Measurements from ENCODE around the gene CD44.

CD44 gene

DNA sequence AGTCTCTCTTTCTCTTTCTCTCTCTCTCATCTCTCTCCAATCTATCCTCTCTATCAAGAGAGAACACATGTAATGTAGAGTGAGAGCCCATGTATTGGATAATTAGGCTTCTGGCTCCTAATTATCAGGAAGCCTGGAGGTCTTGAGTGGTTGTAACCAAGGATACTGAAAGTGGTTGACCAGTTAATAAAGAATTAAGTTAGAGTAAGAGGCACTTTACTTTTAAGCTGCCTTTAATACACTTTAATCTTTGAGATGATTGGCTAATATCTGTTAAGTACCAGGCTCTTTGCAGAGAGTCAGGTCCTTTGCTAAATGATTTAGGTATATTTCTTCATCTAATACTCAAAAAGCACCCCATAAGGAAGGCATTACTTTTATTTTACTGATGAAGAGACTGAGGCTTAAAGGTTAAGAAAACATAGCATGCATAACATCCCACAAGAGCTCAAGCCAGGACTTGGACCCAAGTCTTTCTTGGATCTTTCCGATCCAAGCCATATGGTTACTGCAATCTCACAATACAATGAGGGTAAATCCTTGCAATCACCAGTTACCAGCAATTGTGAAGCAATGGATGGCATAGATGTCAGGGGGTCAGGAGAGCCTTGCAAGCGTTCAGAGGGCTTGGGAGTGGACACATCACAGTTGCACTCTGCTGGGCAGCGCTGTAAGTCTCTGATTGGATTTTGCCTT is 22.1 kb downstream of the CD44 start:
- no peak for DNase-seq

DNA sequence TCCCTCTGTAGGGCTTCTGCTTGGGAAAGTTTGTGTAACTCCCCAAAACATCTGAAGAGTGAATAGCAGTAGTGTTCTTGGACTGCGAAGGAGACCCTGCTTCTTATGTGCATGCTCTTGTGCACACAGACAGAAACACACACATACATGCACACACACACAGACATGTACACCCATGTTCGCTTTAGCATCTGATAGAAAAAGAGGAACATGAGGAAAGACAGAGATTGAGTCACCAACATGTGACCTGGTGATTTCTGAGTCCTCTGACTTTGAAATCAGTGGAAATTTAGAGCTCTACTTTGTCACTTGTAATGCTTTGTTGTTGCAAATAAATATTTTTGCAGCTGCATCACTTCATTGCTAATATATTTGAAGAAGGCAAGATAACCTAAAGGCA is 23.8 kb downstream of the CD44 start:
- no peak for DNase-seq

DNA sequence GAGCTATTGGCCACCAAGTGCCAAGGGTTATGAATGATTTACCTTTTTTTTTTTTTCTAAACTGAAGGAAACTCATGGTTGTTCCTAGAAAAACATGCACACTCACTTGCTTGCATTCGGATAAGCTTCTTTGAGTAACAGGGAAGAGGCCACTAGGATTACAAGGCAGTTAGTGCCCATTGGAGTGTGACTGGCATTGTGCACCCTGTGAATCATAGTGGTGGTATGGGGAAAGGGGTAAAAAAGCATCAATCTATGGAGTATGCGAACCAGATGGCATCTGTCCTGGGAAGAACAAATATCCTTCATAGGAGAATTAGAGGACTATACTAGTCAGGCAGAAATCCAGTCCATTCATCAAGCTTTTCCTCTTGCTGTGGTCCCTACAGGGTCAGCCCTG is 24.2 kb downstream of the CD44 start:
- DNase-seq = no peak

DNA sequence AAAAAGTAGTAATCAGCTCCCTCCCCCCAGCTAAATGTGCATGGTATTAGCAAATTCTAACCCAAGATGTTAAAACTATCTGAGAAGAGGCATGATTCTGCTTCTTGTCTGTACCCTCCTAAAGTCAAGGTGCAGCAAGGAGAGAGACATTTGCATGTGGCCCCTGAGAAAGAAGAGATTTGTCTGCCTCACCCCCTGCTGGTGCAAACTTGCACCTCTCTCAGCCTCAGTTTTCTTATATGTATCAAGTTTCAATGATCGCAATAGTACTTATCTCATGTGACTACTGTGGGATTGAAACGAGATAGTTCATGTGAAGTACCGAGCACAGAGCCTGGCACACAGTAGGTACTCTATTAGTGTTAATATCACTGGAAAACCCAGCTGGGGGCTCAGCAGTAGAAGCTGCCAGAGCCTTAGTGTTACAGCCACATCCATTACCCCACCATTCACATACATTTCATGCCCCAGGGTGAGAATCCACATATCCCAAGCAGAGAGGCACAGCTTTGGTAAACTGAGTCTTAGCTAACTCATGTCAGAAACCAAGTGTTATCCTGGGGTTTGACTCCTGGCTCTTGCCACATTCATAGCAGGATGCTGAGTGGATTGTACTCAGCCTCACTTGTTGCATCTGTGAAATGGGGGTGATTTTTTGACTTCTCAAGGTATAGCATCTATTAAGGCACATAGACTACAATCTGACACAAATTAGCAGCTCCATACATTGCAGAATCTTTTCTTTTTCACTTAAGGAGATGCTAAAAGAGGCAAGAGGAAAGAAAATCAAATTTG is 24.9 kb downstream of the CD44 start:
- DNase-seq = no peak

DNA sequence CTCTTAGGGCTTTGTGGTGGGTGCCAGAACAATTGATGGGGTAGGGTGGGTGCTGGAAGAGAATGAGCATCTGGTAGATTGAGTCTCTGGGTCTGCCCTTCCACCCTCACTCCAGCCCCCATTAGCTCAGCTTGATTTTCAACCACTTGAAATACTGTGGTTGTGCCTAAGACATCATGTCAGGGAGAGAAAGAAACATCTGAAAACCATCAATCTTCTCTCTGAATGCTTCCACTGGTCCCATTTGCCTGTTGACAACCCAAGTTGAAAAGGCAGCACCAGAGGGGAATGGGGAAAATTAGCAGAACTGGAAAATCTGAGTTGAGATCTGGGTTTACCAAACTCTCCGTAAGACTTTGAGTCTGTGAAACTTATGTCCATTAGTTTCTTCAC is 26.1 kb downstream of the CD44 start:
- no peak for DNase-seq

DNA sequence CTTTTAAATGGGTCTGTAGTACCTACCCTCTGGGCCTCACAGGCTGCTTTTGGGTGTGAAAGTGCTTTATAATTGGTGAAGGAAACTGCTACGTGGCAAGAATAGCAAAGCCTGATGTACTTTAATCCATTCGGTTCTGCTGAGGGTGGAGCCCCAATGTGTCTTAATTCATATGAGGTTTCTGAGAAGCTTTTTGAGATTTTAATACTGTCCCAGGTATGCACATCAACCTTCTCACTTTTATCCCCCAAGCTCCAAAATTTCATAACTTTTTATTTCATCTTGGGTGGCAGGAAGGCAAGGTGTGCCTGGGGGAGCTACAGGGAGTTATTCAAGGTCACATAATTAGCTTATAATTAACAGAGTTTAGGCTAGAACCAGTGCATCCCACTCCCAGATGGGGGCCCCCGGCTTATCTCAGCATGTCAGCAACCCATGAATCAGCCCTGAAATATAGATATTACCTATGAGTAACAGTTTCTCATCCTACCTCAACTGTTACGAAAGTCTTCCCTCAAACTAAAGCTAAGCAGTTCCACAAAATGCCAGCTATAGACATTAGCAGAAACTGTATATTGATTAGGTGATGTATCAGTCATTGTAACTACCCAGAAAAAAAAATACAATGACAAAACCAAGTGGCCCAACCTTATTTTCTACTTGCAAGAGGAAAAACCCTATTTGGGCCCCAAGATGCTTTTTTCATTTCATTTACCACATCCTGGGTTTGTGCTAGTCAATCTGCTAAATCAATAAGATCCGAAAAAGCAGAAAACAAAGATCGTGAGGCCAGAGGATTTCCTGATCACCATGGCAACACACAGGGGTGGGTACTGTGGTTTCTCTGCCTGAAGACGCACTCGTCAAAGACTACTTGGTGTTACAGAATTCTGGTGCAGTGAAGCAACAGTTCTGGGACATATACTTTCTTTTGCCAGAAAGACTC is 26.7 kb downstream of the CD44 start:
- DNase-seq = no peak

DNA sequence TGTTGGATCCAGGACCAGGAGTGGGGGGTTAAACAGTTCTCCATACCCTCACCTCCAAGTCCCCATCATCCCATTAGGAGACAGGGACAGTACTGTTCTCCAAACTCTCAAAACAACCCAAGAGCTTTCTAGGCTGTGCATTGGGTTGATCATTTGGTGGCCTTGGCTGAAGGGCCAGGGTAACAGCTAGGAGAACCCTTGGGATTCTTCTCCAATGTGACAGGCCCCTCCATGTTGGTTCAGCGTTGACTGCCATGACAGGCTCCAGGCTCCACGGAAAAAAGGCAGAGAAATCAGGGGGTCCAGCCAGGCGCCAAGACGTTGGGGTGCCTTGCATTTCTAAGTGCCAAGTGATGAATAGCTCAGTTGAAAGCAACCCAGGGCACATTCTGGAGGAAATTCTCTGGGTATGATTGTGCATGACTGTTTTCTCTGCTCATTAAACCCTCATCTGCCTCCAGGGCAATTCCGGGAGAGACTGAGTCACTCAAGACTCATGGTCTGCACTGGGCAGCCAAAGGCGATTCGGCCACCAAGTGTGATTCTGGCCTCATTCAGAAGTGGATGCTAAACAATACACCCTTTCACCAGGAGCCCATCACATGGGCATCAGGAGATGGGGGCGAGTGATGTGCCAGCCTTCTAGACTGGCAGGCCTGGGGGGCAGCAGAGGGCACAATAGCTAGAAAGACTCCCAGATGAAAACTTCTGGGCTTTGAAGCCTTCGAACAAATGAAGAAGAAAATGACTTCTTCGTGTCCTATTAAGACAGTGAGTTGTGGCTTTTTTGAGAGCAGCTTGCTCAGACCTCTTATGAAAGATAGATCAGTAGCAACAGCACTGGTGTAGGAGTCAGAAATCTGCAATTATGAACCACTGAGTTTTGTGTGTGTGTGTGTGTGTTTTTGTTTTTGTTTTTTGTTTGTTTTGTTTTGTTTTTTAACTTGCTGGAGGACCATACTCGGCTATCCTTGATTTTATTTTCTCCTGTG is 27.7 kb downstream of the CD44 start:
- DNase-seq = no peak

DNA sequence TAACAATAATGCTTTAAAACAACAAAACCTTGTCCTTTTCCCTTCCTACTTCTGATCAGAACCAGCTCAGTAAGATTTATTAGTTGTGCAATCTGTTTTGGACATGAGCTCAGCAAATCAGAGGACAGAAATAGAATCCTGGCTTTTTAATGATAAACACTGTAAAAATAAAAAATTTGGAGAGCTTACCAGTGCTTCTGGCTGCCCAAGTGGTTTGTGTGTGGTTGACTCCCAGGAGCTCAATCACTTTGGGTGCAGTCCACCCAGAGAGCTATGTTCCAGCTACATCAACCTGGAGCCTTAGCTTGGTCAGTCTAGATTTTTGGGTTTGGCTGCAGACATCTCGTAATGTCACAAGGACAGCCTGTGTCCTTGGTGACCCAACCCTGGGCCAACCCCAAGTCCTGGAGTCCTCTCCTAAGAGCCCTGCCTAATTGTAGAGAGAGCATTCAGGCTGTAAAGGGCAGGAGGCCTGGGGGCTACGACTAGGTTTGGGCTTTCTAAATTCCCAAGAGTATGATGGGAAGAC is 28.5 kb downstream of the CD44 start:
- DNase-seq = no peak

DNA sequence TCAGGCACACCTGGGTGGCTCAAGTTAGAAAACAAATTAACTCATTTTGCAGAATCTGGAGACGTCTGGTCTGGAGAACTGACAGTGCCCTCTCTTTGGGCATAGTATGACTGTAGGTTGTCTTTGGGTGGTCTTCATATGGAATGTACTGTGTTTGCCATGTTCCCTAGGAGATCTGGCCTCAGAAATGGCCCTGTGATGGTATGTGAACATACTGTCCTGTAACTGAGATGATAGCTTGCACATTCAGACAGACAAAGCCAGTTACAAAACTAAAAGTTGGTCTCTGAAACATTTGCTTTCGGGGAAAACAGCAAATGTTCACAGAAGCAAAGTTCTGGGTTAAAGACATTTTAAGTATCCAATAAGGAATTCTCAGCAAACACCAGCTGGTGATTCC is 29.7 kb downstream of the CD44 start:
- no peak for DNase-seq

DNA sequence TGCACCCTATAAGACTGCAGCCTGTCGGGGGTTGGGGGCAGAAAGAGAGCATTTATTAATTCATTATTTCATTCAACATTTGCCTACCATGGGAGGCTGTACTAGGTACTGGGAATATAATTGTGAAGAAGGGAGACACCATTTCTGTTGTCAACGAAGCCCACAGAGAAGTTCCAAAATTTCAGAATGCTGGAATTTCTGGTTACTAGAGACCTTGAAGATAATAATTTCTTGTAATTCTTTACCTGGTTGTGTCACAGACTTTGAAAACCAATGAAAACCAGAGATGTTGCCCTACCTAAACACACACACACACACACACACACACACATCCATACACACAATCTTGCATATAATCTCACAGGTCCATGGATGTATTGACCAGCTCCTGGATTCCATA is 30.1 kb downstream of the CD44 start:
- no peak for DNase-seq

DNA sequence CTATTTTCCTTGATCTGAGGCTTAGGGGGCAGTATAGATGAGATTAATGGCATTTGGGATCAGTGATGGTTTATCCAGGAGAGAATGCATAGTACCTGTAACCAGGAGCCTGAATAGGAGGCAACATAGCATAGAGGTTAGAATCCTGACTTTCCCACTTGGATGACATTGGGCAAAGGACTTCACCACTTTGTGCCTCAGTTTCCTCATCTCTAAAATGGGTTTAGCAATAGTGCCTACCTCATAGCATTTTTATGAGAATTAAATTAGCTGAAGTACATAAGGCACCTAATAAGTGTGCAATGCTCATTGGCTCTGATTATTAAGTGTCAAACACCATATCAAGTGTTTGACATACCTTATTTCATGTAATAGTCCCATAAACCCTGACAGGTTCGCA is 30.8 kb downstream of the CD44 start:
- no peak for DNase-seq

DNA sequence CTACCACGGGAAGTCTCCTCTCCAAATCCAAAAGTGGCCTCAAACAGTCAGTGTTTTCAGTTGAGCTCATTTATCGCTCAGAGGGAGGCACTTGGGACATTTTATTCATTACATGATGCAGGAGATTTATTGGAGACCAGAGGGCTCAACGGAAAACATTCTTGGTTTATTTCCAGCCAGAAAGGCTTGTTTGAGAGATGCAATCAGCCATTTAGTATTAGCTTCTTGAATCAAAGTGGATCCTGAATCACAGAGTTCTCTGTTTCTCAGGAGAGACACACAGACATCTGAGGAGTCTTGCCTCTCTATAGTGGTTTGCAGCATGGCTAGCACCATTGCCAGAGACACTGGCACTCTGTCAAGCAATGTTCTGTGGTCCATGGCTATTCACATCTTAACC is 31.5 kb downstream of the CD44 start:
- no peak for DNase-seq

DNA sequence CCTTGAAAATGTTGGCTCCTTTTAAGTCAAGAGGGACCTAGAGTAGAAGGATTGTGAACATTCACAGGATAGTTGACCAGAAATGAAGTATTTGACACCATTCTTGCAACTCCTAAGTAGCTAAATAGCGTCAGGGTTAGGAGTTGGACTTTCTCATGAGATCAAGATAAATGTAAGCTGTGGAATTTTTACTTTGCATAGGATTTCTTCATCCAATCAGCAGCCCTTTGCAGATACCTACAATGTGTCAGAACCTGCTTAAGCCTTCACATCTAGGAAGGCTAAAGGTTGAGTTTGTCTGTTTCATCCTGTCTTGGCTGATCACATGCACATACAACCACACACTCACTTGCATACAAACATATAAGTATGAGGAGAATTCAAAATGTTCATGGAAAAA is 32.3 kb downstream of the CD44 start:
- DNase-seq = no peak

DNA sequence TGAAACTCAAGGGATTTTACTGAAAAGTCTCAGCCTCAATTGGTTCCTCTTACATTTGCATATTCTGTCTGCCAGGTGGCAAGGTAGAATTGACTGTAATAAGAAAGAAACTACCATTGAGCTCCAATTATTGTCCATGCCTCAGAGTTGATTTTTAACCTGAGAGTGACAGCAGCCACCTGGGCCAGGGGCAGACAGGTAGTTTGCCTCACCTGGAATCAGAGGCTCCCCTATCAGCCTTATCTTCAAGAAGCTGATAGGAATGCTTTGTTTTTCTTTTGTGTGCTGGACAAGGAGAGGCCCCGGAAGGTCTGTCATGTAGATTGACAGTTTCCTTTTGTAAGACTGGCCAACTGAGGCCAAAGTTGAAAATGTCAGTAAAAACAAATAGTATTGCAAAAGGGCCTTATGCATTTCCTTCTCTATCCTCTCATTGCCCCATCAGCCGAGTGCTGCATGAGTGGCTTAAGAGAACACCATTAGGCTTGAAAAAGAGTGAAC is 34.1 kb downstream of the CD44 start:
- no peak for DNase-seq

DNA sequence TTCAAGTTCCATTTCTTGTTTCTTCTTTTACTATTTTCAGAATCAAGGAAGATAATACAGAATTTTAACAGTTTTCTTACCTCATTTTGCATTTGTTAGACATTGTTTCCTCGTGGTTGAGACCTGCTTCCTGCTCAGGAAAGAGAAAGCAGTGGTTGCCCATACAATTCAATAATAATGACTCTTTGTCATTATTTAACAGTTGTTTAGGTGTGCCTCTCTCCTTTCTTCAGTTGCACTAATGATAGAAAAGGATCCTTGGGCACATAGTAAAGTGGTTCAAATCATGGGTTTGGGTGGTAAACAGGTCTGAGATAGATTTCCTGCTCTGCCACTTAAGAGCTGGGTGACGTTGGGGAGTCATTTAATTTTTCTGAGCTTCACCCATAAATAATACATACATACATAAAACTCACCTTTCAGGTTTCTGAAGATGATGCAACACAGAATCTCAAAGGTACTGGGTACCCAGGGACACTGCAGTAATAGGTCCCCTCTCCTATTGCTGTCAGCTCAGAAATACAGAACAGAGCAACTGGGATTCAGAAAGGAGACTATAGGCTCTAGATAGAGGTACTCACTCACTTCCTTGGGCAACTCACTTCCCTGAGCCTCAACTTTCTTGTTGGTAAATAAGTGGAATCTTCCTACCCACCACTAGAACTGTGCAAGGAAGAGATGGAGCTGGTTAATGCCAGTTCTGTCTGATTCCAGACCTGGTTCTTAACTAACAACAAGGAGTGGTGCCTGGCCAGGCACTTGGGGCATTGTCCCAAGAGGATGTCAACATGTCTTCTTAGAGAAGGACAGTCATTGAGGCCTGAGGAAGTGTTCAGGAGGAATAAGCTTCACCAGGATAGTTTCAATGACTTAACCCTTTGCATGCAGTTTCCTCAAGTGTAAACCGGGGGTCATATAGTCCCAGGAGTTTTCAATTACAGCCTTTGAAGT is 34.9 kb downstream of the CD44 start:
- DNase-seq = no peak

DNA sequence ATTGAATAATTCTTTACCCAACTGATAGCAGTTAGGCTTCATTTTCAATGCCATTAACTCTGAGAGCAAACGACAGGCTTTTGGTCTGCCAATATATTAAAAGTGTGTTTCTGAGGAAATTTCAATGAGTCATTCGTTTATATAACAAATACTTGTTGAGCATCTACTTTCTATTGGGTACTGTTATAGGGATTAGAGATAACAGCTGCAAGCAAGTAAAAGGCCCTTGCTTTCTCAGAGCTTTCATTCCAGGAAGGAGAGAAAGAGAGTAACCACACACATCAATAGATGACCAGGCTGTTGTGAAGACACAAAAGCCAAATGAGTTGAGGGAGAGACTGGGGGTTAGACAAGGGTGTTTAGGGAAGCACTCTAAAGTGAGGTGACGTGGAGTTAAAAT is 35.7 kb downstream of the CD44 start:
- no peak for DNase-seq

DNA sequence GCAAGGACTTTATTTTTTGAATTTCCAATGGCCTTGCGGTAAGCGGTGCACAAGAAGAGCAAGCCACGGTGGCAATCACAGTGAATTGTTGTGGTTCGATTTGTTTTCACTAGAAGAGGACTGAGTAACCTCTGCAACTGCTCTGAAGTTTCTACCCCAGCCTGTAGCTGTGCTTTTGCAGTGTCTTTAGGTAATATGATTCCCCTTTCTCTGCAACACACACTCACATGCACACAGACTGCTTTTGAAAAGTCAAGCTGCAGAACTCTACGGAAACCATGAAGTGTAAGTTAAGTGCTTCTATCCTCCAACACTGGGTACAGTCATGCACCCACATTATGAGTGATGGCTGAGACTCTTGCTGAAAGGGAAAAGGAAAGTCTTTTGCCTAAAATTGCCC is 38.4 kb downstream of the CD44 start:
- no peak for DNase-seq

DNA sequence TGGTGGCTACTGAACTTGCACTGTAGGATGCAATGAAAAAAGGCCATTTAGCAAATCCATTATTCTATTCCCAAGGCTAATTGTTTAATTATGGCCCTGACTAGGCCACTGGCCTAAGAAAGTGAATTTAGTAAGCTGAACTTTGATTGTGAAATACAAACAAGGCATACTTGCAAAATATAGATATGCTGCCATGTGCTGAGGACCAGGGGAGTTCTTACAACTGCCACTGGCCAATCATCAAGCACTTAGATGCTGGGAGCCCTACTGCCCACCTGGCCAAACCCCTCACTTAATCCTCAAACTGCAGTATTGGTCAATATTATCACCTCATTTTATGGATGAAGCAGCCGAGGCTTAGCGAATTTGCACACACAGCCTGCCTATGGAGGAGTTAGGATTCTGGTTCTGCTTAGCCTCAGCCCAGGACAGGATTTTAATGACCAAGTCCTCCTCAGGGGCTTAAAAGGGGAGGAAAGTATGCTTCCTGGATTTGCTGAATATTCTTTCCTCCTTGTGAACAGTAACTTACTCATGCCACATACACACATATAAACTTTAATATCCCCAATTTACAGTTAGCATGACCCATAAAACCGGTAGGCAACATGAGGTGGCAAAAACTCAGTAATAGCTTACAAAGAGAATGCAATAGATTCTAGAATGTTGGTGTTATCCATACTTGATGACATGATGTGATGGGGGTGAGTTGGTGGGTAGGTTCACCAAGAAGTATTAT is 39.3 kb downstream of the CD44 start:
- no peak for DNase-seq

DNA sequence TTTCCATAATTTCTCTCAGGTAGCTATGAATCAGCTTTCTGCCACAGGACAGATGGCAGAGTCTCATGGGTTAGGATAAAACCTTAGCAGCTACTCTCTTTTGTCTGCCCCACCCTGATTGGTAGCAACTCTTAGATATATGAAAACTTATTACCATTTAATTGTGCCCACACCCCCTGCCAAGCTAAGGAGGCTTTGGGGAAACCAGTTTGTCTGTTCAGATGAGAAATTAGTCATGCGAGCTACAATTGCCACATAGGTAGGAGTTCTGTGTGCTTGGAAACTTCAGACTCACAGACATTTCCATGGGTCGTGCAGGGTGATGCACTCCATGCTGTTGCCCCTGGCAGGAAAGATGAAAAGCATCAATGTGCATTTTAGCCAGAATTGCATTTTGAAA is 39.9 kb downstream of the CD44 start:
- no peak for DNase-seq
